OCI-LY1 (cell line): ENCODE data around the gene PPIL6.

ENCODE experiments used
- H2AFZ ChIP-seq: fragments of 200-600 bp; sonication (generic), shearing (Covaris generic); 2 replicates; pipeline ENCODE4 v1.6.0; 2014; ENCODE audit warnings: antibody characterized with exemption, mild to moderate bottlenecking, low read length
- H3F3A ChIP-seq: fragments of 200-600 bp; sonication (generic), shearing (Covaris generic); 2 replicates; pipeline ENCODE4 v1.6.0; 2014; ENCODE audit warnings: mild to moderate bottlenecking, antibody characterized with exemption, low read length, moderate library complexity; ENCODE audit not compliant: insufficient read depth
- H3K27ac ChIP-seq: fragments of 200-600 bp; sonication (generic); 2 replicates; pipeline ENCODE4 v1.5.1; 2014; ENCODE audit warnings: low read length, mixed run types, mild to moderate bottlenecking, low read depth; ENCODE audit not compliant: poor library complexity, severe bottlenecking
- H3K27me3 ChIP-seq: fragments of 200-600 bp; sonication (generic); 2 replicates; pipeline ENCODE4 v1.6.0; 2014; ENCODE audit warnings: antibody characterized with exemption, mild to moderate bottlenecking, low read length, moderate library complexity; ENCODE audit not compliant: insufficient read depth
- H3K36me3 ChIP-seq: fragments of 200-600 bp; sonication (generic); 2 replicates; pipeline ENCODE4 v1.6.1; 2014; ENCODE audit warnings: mild to moderate bottlenecking, antibody characterized with exemption, low read length, moderate library complexity, mixed read lengths; ENCODE audit not compliant: insufficient read depth
- H3K4me1 ChIP-seq: fragments of 200-600 bp; sonication (generic); 2 replicates; pipeline ENCODE4 v1.5.1; 2014; ENCODE audit warnings: mild to moderate bottlenecking, low read length, moderate library complexity; ENCODE audit not compliant: insufficient read depth, severe bottlenecking
- H3K4me2 ChIP-seq: fragments of 200-600 bp; sonication (generic), shearing (Covaris generic); 2 replicates; pipeline ENCODE4 v1.6.1; 2014; ENCODE audit warnings: low read length
- H3K4me3 ChIP-seq: fragments of 200-600 bp; sonication (generic); 2 replicates; pipeline ENCODE4 v1.5.1; 2014; ENCODE audit warnings: low read length, low read depth, mild to moderate bottlenecking, mixed read lengths; ENCODE audit not compliant: poor library complexity, severe bottlenecking
- H3K79me2 ChIP-seq: fragments of 200-600 bp; shearing (Covaris generic); 2 replicates; pipeline ENCODE4 v1.6.1; 2016; ENCODE audit warnings: mixed run types, low read length, mixed read lengths; ENCODE audit not compliant: insufficient read depth
- H3K9ac ChIP-seq: fragments of 200-600 bp; sonication (generic), shearing (Covaris generic); 2 replicates; pipeline ENCODE4 v1.6.1; 2014; ENCODE audit warnings: mild to moderate bottlenecking, low read length, mixed read lengths
- H3K9me2 ChIP-seq: fragments of 200-600 bp; sonication (generic), shearing (Covaris generic); 2 replicates; pipeline ENCODE4 v1.6.1; 2014; ENCODE audit warnings: low read depth, mild to moderate bottlenecking, low read length, mixed read lengths
- H3K9me3 ChIP-seq: fragments of 200-600 bp; shearing (Covaris generic); 2 replicates; pipeline ENCODE4 v1.6.1; 2014; ENCODE audit warnings: low read length, mixed read lengths
- H4K20me1 ChIP-seq: fragments of 200-600 bp; sonication (generic), shearing (Covaris generic); 2 replicates; pipeline ENCODE4 v1.6.0; 2016; ENCODE audit warnings: mild to moderate bottlenecking, low read length; ENCODE audit not compliant: insufficient read depth
- CTCF ChIP-seq: fragments of 200-600 bp; sonication (generic), shearing (Covaris generic); IDR thresholded peaks from 2 replicates; pipeline ENCODE4 v1.5.1; 2017; ENCODE audit warnings: mild to moderate bottlenecking, antibody characterized with exemption, low read length, moderate library complexity, mixed read lengths
- EZH2 ChIP-seq: fragments of 200-600 bp; sonication (generic), shearing (Covaris generic); IDR thresholded peaks from 2 replicates; pipeline ENCODE4 v1.8.0; 2017; ENCODE audit warnings: borderline replicate concordance, mixed run types, mild to moderate bottlenecking, antibody characterized with exemption, low read length, moderate library complexity, mixed read lengths

The PPIL6 gene

DNA sequence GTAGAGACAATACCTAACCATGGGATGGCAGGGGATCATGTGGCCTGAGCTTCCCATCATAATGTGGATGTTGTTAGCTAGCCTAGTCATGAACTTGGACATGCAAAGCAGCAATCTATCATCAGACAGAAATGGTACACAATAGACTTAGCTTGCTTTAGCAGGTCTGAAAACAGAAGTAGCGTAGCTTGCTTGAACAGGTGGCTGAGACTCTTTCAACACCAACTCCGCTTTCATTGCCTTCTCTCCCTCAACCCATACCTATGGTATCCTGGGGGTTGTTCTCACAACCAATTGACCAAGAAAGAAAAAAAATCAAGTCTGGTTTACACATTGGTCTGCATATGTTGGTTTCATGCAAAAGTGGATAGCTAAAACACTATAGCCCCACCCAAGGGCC, 81.2 kb downstream of the PPIL6 start:
- no peaks in the 10 kb centered on the region for H3F3A ChIP-seq
- H3K4me3 ChIP-seq, result no peak overlapping the region
- TF ChIP-seq EZH2 (no peak), CTCF (no peak)
- no peaks in the 10 kb centered on the region for H3K27me3 ChIP-seq
- no peak overlapping the region for H3K9ac ChIP-seq
- H3K79me2 ChIP-seq, result no peaks in the 10 kb centered on the region
- H3K4me2 ChIP-seq, result no peak overlapping the region
- peaks cover 13% of the 10 kb centered on the region for H3K9me3 ChIP-seq
- no peaks in the 10 kb centered on the region for H4K20me1 ChIP-seq
- H3K36me3 ChIP-seq, result peaks cover 84% of the 10 kb centered on the region
- H3K9me2 ChIP-seq, result no peaks in the 10 kb centered on the region
- H3K4me1 ChIP-seq, result no peaks in the 10 kb centered on the region
- H2AFZ ChIP-seq, result no peak overlapping the region
- H3K27ac ChIP-seq, result no peak overlapping the region

- Histone ChIP-seq H3K9me3 (peaks cover 10% of the 10 kb centered on the region; the same call in 1 of the 2 replicates), H3K4me3 (no peak overlapping the region), H3K9me2 (no peaks in the 10 kb centered on the region), H3K36me3 (peaks cover 73% of the 10 kb centered on the region), H3F3A (no peaks in the 10 kb centered on the region), H3K27me3 (no peaks in the 10 kb centered on the region), H3K27ac (no peak overlapping the region), H3K4me1 (no peaks in the 10 kb centered on the region), H3K9ac (no peak overlapping the region), H3K79me2 (no peaks in the 10 kb centered on the region), H2AFZ (no peak overlapping the region), H4K20me1 (no peaks in the 10 kb centered on the region), H3K4me2 (no peak overlapping the region)
- TF ChIP-seq CTCF (no peak), EZH2 (no peak)
These were observed 82.2 kb downstream of the PPIL6 start for GRCh38 chr6:109358204-109358603.

GRCh38 chr6:109356237-109356636, 84.2 kb downstream of the PPIL6 start:
- no peak overlapping the region for H3K9ac ChIP-seq
- H3K9me3 ChIP-seq, result peaks cover 7% of the 10 kb centered on the region; the same call in 1 of the 2 replicates
- H3K27ac ChIP-seq, result no peak overlapping the region
- no peaks in the 10 kb centered on the region for H3F3A ChIP-seq
- H3K36me3 ChIP-seq, result peaks cover 57% of the 10 kb centered on the region
- no peaks in the 10 kb centered on the region for H3K27me3 ChIP-seq
- H3K4me3 ChIP-seq, result no peak overlapping the region
- H4K20me1 ChIP-seq, result no peaks in the 10 kb centered on the region
- no peak overlapping the region for H3K4me2 ChIP-seq
- no peaks in the 10 kb centered on the region for H3K4me1 ChIP-seq
- no peaks in the 10 kb centered on the region for H3K9me2 ChIP-seq
- H2AFZ ChIP-seq, result no peak overlapping the region
- no peaks in the 10 kb centered on the region for H3K79me2 ChIP-seq
- TF ChIP-seq EZH2 (no peak), CTCF (no peak)
